HG03469 (cell line): Measurements from ENCODE around the gene ADAMTS8.

Experiments
- ATAC-seq: cut with Tn5 transposase; IDR thresholded peaks from one replicate; pipeline ENCODE4 v1.9.1; 2021; ENCODE audit warnings: mild to moderate bottlenecking, moderate library complexity, moderate number of reproducible peaks; ENCODE audit not compliant: unreplicated experiment

ADAMTS8 gene

GRCh38 chr11:130399196-130399595, 29.2 kb downstream of the ADAMTS8 start:
- ATAC-seq, result no peak

- ATAC-seq, result no peak
Measured at GRCh38 chr11:130397780-130398179, 30.6 kb downstream of the ADAMTS8 start.

- no peak for ATAC-seq
Measured at GRCh38 chr11:130396965-130397364, 31.4 kb downstream of the ADAMTS8 start.

GRCh38 chr11:130394615-130395014, 33.8 kb downstream of the ADAMTS8 start:
- ATAC-seq, result no peak

- no peak for ATAC-seq
Measured at GRCh38 chr11:130391711-130392110, 36.7 kb downstream of the ADAMTS8 start.

- ATAC-seq, result no peak
Measured at GRCh38 chr11:130390071-130390758, 38.2 kb downstream of the ADAMTS8 start.

- no peak for ATAC-seq
Measured at GRCh38 chr11:130389335-130389935, 39.0 kb downstream of the ADAMTS8 start.

- no peak for ATAC-seq
Measured at GRCh38 chr11:130388607-130389205, 39.7 kb downstream of the ADAMTS8 start.

- ATAC-seq, result no peak
Measured at GRCh38 chr11:130386056-130386455, 42.4 kb downstream of the ADAMTS8 start.

- ATAC-seq, result no peak
Measured at GRCh38 chr11:130383344-130384211, 44.8 kb downstream of the ADAMTS8 start.

- no peak for ATAC-seq
Measured at GRCh38 chr11:130381317-130381716, 47.1 kb downstream of the ADAMTS8 start.

GRCh38 chr11:130380778-130381177, 47.6 kb downstream of the ADAMTS8 start:
- no peak for ATAC-seq

- no peak for ATAC-seq
Measured at GRCh38 chr11:130379276-130379675, 49.1 kb downstream of the ADAMTS8 start.

GRCh38 chr11:130370845-130371590, 57.4 kb downstream of the ADAMTS8 start:
- no peak for ATAC-seq

GRCh38 chr11:130369713-130370112, 58.7 kb downstream of the ADAMTS8 start:
- no peak for ATAC-seq

GRCh38 chr11:130369141-130369691, 59.2 kb downstream of the ADAMTS8 start:
- ATAC-seq, result no peak

GRCh38 chr11:130359419-130359818, 69.0 kb downstream of the ADAMTS8 start:
- no peak for ATAC-seq

- no peak for ATAC-seq
Measured at GRCh38 chr11:130358398-130358797, 70.0 kb downstream of the ADAMTS8 start.
